ENCODE measurements around the gene LEP.

GRCh38 chr7:128217030-128217805 lies 23.9 kb upstream of the LEP start:
- TF ChIP-seq EZH2 (IDR thresholded peaks at IDR 0.05) (no peak), CTCF (IDR thresholded peaks at IDR 0.05) (no peak), EZH2phosphoT487 (IDR thresholded peaks at IDR 0.05) (no peak)

Data from neural progenitor cell (in vitro differentiated cells).